HepG2 (cell line): Measurements from ENCODE around the gene IPPK. TPM values are rescaled to one million over a fixed set of nuclear protein-coding genes. Genes with fewer than 3 reads are reported as not detected.

Source experiments
- ATAC-seq: fragments of 200-7000 bp; cut with Tn5 transposase; 3 replicates; pipeline ENCODE4 v1.9.1; 2020; ENCODE audit warnings: mild to moderate bottlenecking, moderate library complexity
- BruUV-seq: library from RNA; stranded (reverse); fragments of 400-500 nt; replicated peaks from 2 replicates; lab custom pipeline; 2021; lab: Mats Ljungman, UMichigan
- CTCF ChIA-PET: fragments of 300-600 bp; formaldehyde crosslinking; extraction: SDS; loops from one replicate; lab custom pipeline; 2021; ENCODE audit warnings: low total read pairs, inconsistent platforms, low intra/inter-chr PET ratio; lab: Yijun Ruan, JAX
- POLR2A ChIA-PET: fragments of 350-600 bp; sonication (Branson Sonifier 250); formaldehyde crosslinking; loops from one replicate; lab custom pipeline; 2020; ENCODE audit warnings: antibody characterized with exemption, inconsistent platforms; lab: Yijun Ruan, JAX
- DNase-seq: peaks from one replicate; pipeline ENCODE4 v3.0.0-alpha.2; 2015; ENCODE audit warnings: low spot score
- FAIRE-seq: peaks from 3 replicates; lab custom pipeline; 2011; peaks lifted over from hg19 to GRCh38; lab: Jason Lieb, UNC
- H2AFZ ChIP-seq: one replicate; pipeline ENCODE4 v1.6.1; 2011; ENCODE audit warnings: low read length, inconsistent platforms
- H3K27ac ChIP-seq: fragments of 300-600 bp; 3 replicates; pipeline ENCODE4 v1.8.0; 2011; ENCODE audit warnings: mixed run types, mild to moderate bottlenecking, mixed read lengths, low read length, inconsistent platforms; ENCODE audit not compliant: insufficient read depth; ENCODE audit errors: extremely low read length
- H3K27me3 ChIP-seq, 2 experiments: fragments of 200-600 bp in 1 of 2; 2 replicates in 1 of 2; 3 replicates in 1 of 2; pipeline versions ENCODE4 v1.6.0 to v1.8.0; 2011; ENCODE audit warnings: low read length in 2 of 2, mild to moderate bottlenecking in 2 of 2, moderate library complexity in 2 of 2, inconsistent platforms in 1 of 2; ENCODE audit not compliant: insufficient read depth in 2 of 2, control insufficient read depth in 1 of 2
- H3K36me3 ChIP-seq, 2 experiments: fragments of 200-600 bp in 1 of 2; replicated peaks in 1 of 2; 2 replicates in 1 of 2; 3 replicates in 1 of 2; pipeline versions ENCODE4 v1.5.1 to v1.8.0; 2011; ENCODE audit warnings: low read length in 2 of 2, inconsistent platforms in 1 of 2; ENCODE audit not compliant: insufficient read depth in 2 of 2, control insufficient read depth in 1 of 2
- H3K4me1 ChIP-seq: 2 replicates; pipeline ENCODE4 v1.5.1; 2012; ENCODE audit warnings: low read length, inconsistent platforms; ENCODE audit not compliant: insufficient read depth
- H3K4me2 ChIP-seq: 2 replicates; pipeline ENCODE4 v1.6.0; 2011; ENCODE audit warnings: low read depth, low read length, inconsistent platforms
- H3K4me3 ChIP-seq, 3 experiments: fragments of 200-600 bp in 1 of 3; sonication (generic), shearing (Covaris generic) in 1 of 3; replicated peaks in 1 of 3; 2 replicates each; pipeline ENCODE4 v1.5.1; 2011 to 2016; ENCODE audit warnings: low read length in 3 of 3, inconsistent platforms in 2 of 3, low read depth in 2 of 3, mild to moderate bottlenecking in 2 of 3, control low read depth in 1 of 3, mixed read lengths in 1 of 3; ENCODE audit not compliant: insufficient read depth in 1 of 3
- H3K79me2 ChIP-seq: one replicate; pipeline ENCODE4 v1.6.1; 2011; ENCODE audit warnings: low read length, inconsistent platforms; ENCODE audit not compliant: insufficient read depth
- H3K9ac ChIP-seq: 2 replicates; pipeline ENCODE4 v1.6.0; 2011; ENCODE audit warnings: mild to moderate bottlenecking, low read depth, low read length, inconsistent platforms; ENCODE audit not compliant: insufficient read depth
- H3K9me3 ChIP-seq: 2 replicates; pipeline ENCODE4 v1.5.1; 2012; ENCODE audit warnings: mild to moderate bottlenecking, low read length
- H4K20me1 ChIP-seq: 2 replicates; pipeline ENCODE4 v1.6.0; 2011; ENCODE audit warnings: inconsistent platforms, mild to moderate bottlenecking, low read length, moderate library complexity; ENCODE audit not compliant: insufficient read depth
- ARNTL ChIP-seq: sonication (generic); formaldehyde crosslinking; IDR thresholded peaks from 2 replicates; pipeline ENCODE4 v1.4.0; 2020; ENCODE audit warnings: mild to moderate bottlenecking, missing genetic modification reagents
- ATF4 ChIP-seq, 2 experiments: fragments of 450-650 bp in 1 of 2; sonication (generic) in 1 of 2; formaldehyde crosslinking; IDR thresholded peaks; 2 replicates each; pipeline versions ENCODE4 v1.5.0 to v1.8.0; 2020 to 2022; ENCODE audit warnings: mild to moderate bottlenecking in 1 of 2, missing genetic modification reagents in 1 of 2
- ATF6 ChIP-seq: sonication (generic); formaldehyde crosslinking; conservative IDR thresholded peaks from 2 replicates; pipeline ENCODE4 v1.4.0; 2020; ENCODE audit warnings: missing genetic modification reagents
- CEBPG ChIP-seq: IDR thresholded peaks from 2 replicates; pipeline ENCODE4 v1.6.1; 2016
- CENPX ChIP-seq: sonication (generic); formaldehyde crosslinking; IDR thresholded peaks from 2 replicates; pipeline ENCODE4 v1.9.0; 2021; ENCODE audit warnings: mild to moderate bottlenecking, missing genetic modification reagents, moderate library complexity
- CREM ChIP-seq, 2 experiments: sonication (generic) in 1 of 2; formaldehyde crosslinking in 1 of 2; IDR thresholded peaks; 2 replicates each; pipeline versions ENCODE4 v1.4.0 to v1.6.1; 2016 to 2020; ENCODE audit warnings: antibody characterized with exemption in 1 of 2, mild to moderate bottlenecking in 1 of 2, missing genetic modification reagents in 1 of 2
- PBX2 ChIP-seq: IDR thresholded peaks from 2 replicates; pipeline ENCODE4 v1.6.1; 2016; ENCODE audit warnings: control low read depth
- PBX3 ChIP-seq: sonication (generic); formaldehyde crosslinking; IDR thresholded peaks from 2 replicates; pipeline ENCODE4 v1.8.1; 2023; ENCODE audit warnings: missing genetic modification reagents, inconsistent platforms, borderline replicate concordance
- PRPF4 ChIP-seq: fragments of 200-400 bp; formaldehyde crosslinking; IDR thresholded peaks from 2 replicates; pipeline ENCODE4 v1.6.1; 2016; ENCODE audit warnings: low read length, low read depth; ENCODE audit not compliant: poor library complexity, severe bottlenecking
- TIGD3 ChIP-seq: sonication (generic); formaldehyde crosslinking; IDR thresholded peaks from 2 replicates; pipeline ENCODE4 v1.5.1; 2020; ENCODE audit warnings: mild to moderate bottlenecking, missing genetic modification reagents, borderline replicate concordance
- ZBTB34 ChIP-seq: sonication (generic); formaldehyde crosslinking; IDR thresholded peaks from 2 replicates; pipeline ENCODE4 v1.8.0; 2022; ENCODE audit warnings: mild to moderate bottlenecking, missing genetic modification reagents
- ZBTB38 ChIP-seq: sonication (generic); formaldehyde crosslinking; IDR thresholded peaks from 2 replicates; pipeline ENCODE4 v1.5.1; 2020; ENCODE audit warnings: mild to moderate bottlenecking, missing genetic modification reagents
- ZNF335 ChIP-seq: sonication (generic); formaldehyde crosslinking; IDR thresholded peaks from 2 replicates; pipeline ENCODE4 v1.4.0; 2020; ENCODE audit warnings: missing genetic modification reagents
- ZNF562 ChIP-seq: sonication (generic); formaldehyde crosslinking; IDR thresholded peaks from 2 replicates; pipeline ENCODE4 v1.8.0; 2022; ENCODE audit warnings: missing genetic modification reagents, borderline replicate concordance
- ZNF652 ChIP-seq: IDR thresholded peaks from 2 replicates; pipeline ENCODE4 v1.6.1; 2016; ENCODE audit warnings: low read depth, borderline replicate concordance
- ZNF841 ChIP-seq: sonication (generic); formaldehyde crosslinking; IDR thresholded peaks from 2 replicates; pipeline ENCODE4 v1.8.1; 2023; ENCODE audit warnings: missing genetic modification reagents, borderline replicate concordance
- ZNF850 ChIP-seq: sonication (generic); formaldehyde crosslinking; conservative IDR thresholded peaks from 2 replicates; pipeline ENCODE4 v1.9.0; 2021; ENCODE audit warnings: mild to moderate bottlenecking, missing genetic modification reagents
- WGBS: methylation state at CpG from one replicate; pipeline ENCODE4 v1.1.6; 2017; ENCODE audit warnings: low lambda C conversion rate; 5-methylcytosine and 5-hydroxymethylcytosine counted together
- in situ Hi-C: cut with HindIII; loops from 2 replicates; pipeline ENCODE4 v1.10.0; 2017; ENCODE audit warnings: low pct_unique_long_range_greater_than_20kb; ENCODE audit not compliant: extremely low pct_ligation_motif_present
- intact Hi-C: fragments of 100-400 bp; cut with micrococcal nuclease; formaldehyde crosslinking; loops from one replicate; pipeline ENCODE4 v1.10.0; 2022; ENCODE audit not compliant: unreplicated experiment
- polyA plus RNA-seq, 8 experiments: library from polyadenylated mRNA; depleted of rRNA in 3 of 8; stranded (reverse) in 7 of 8; unstranded in 1 of 8; fragments of >200 nt; fragmentation: Illumina TruSeq in 4 of 8; extraction: Trizol in 4 of 8; gene quantifications; 2 replicates each; pipeline versions ENCODE4 v1.2.1 to v1.2.3, GENCODE V29; 2011 to 2016; ENCODE audit warnings: low read depth in 4 of 8, missing spikeins in 1 of 8, mixed read lengths in 1 of 8; ENCODE audit not compliant: insufficient read depth in 1 of 8
- total RNA-seq, 5 experiments: library from RNA; depleted of rRNA; stranded (reverse); fragments of >200 nt; fragmentation: Illumina TruSeq; extraction: Trizol; gene quantifications; 2 replicates each; pipeline ENCODE4 v1.2.3, GENCODE V29; 2016; ENCODE audit warnings: low read depth in 1 of 5

IPPK gene
- total and polyA plus RNA-seq, 2 of the 13 experiments (the other 11 are each of a cell fraction or from before 2014, with no cell fraction given): 9.9 to 14.1 TPM

GRCh38 chr9:92666236-92666635 is 3.7 kb downstream of the IPPK start:
- in situ Hi-C loops: no loop called here
- TF ChIP-seq PRPF4 (no peak), ZNF652 (no peak), ZNF335 (CRISPR knock-in tag) (no peak), CREM (IDR thresholded peaks at IDR 0.05) (no peak), CREM (CRISPR knock-in tag; IDR thresholded peaks at IDR 0.05) (no peak), ZNF850 (CRISPR knock-in tag) (no peak), PBX3 (CRISPR knock-in tag) (no peak), CENPX (CRISPR knock-in tag) (no peak), ZNF562 (no peak), ATF4 (CRISPR knock-in tag; IDR thresholded peaks at IDR 0.05) (no peak), CEBPG (CRISPR knock-in tag) (no peak), ZBTB38 (CRISPR knock-in tag) (no peak), ZNF841 (CRISPR knock-in tag) (no peak), ARNTL (CRISPR knock-in tag) (no peak), ATF6 (CRISPR knock-in tag) (no peak), PBX2 (CRISPR knock-in tag) (no peak), TIGD3 (CRISPR knock-in tag) (no peak), ZBTB34 (CRISPR knock-in tag) (no peak)

More at GRCh38 chr9:92666236-92666635, 3.7 kb downstream of the IPPK start:
- no peak overlapping the region for H3K9ac ChIP-seq
- no peak for FAIRE-seq
- peaks cover 46% of the 10 kb centered on the region for H3K79me2 ChIP-seq
- intact Hi-C loops: no loop called here
- no peak overlapping the region for H3K4me3 ChIP-seq
- ChIA-PET CTCF (no interaction called here), POLR2A (no interaction called here)
- no peaks in the 10 kb centered on the region; a peak in 1 of 5 replicates for H3K27me3 ChIP-seq
- H3K27ac ChIP-seq: no peak overlapping the region
- BruUV-seq: no TSS peak
- H4K20me1 ChIP-seq: peaks cover 4% of the 10 kb centered on the region; the same call in 1 of the 2 replicates
- no peak for ATAC-seq
- peaks cover 2 to 12% of the 10 kb centered on the region in 2 experiments; a peak in 2 of 5 replicates for H3K36me3 ChIP-seq
- H3K4me1 ChIP-seq: peaks cover 38% of the 10 kb centered on the region
- H3K4me2 ChIP-seq: no peak overlapping the region
- 95% methylated on average over 5 of the region's 6 CpGs for WGBS
- no peak overlapping the region for H2AFZ ChIP-seq
- no peak for DNase-seq
- no peaks in the 10 kb centered on the region for H3K9me3 ChIP-seq
